Fibroblast of mammary gland (primary cell): ENCODE results near the gene IL10RB.
A peak's percentile ranks its signal among the peaks of the same experiment; 100 is the strongest.

Experiments
- DNase-seq: peaks from one replicate; pipeline ENCODE4 v3.0.0-alpha.2; 2010; ENCODE audit warnings: low read depth
- H3K4me3 ChIP-seq: 2 replicates; pipeline ENCODE4 v1.5.1; 2011; ENCODE audit warnings: low read depth, mild to moderate bottlenecking, low read length, moderate library complexity; ENCODE audit not compliant: control insufficient read depth
- TF ChIP-seq, protein P1 (sequence below): conservative IDR thresholded peaks from 2 replicates; pipeline ENCODE4 v1.5.1; 2011; ENCODE audit warnings: low read depth, low read length, inconsistent platforms; ENCODE audit not compliant: control insufficient read depth, insufficient read depth

The IL10RB gene

DNA sequence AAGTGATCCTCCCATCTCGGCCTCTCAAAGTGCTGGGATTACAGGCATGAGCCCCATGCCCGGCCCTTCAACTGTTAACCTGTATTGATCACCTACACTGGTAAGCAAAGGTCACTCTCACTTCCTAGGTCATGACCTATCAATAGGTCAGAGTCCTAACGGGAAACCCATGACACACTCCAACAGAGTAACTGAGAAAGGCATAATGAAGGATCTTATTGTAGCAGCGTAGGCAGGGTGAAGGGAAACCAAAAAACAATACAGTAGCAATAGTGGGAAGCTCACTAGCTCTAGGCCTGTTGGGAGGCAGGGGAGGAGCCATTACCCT, 39.1 kb downstream of the IL10RB start:
- no peak overlapping the region for H3K4me3 ChIP-seq
- TF ChIP-seq, protein P1, sequence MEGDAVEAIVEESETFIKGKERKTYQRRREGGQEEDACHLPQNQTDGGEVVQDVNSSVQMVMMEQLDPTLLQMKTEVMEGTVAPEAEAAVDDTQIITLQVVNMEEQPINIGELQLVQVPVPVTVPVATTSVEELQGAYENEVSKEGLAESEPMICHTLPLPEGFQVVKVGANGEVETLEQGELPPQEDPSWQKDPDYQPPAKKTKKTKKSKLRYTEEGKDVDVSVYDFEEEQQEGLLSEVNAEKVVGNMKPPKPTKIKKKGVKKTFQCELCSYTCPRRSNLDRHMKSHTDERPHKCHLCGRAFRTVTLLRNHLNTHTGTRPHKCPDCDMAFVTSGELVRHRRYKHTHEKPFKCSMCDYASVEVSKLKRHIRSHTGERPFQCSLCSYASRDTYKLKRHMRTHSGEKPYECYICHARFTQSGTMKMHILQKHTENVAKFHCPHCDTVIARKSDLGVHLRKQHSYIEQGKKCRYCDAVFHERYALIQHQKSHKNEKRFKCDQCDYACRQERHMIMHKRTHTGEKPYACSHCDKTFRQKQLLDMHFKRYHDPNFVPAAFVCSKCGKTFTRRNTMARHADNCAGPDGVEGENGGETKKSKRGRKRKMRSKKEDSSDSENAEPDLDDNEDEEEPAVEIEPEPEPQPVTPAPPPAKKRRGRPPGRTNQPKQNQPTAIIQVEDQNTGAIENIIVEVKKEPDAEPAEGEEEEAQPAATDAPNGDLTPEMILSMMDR = no peak
- DNase-seq = no peak

DNA sequence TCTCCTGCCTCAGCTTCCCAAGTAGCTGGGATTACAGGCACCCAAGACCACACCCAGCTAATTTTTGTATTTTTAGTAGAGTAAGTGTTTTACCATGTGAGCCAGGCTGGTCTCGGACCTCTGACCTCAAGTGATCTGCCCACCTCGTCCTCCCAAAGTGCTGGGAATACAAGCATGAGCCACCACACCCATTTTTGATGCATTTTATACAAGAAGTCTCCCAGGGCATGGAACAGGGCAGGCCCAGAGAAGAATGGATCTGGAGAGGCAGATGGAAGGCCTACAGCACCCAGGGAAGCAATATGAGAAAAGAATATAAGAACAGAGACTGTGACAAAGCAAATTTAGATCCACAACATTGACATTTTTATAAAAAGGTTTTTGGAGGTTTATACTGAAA, 39.8 kb downstream of the IL10RB start:
- no peak for DNase-seq
- H3K4me3 ChIP-seq = no peak overlapping the region
- TF ChIP-seq, protein P1 = no peak

DNA sequence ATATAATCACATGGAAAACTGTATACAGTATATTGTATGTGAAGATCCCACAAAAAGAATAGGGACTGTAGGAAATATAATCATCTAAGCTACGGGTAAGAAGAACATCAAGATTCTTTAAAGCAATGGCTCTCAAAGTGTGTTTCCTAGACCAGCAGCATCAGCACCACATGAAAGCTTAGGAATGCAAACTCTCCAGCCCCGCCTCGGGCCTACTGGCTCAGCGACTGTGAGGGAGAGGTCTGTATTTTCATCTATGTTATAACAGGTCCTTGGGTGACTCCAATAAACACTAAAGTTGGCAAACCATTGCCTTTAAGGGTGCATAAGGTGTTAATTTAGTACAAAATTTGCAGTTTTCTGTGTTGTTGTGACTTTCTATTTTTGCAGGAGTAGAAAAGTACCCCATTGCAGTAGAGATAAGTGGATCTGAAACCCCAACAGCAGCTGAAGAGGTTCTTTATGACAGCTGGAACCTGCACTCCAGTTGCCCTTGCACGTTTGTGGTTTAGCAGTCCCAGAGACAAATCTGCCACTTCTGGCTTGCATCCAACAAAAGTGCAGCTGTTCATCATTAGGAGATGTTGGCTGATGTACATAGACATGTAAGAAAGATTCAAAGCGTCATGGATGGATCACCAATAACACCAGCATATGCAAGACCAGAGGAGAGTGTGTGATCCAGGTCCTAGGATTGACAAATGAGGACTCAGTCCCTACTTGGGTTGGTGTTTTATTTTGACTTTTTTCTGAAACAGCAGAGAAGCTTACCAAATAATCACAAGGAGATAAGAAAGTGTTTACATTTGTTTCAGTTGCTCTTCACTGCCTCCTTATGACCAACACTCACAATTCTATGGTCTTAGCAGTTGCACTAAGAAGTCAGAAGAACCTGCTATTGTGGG, 42.7 kb downstream of the IL10RB start:
- no peak overlapping the region for H3K4me3 ChIP-seq
- peak; percentile 65 for DNase-seq
- TF ChIP-seq, protein P1 = no peak

DNA sequence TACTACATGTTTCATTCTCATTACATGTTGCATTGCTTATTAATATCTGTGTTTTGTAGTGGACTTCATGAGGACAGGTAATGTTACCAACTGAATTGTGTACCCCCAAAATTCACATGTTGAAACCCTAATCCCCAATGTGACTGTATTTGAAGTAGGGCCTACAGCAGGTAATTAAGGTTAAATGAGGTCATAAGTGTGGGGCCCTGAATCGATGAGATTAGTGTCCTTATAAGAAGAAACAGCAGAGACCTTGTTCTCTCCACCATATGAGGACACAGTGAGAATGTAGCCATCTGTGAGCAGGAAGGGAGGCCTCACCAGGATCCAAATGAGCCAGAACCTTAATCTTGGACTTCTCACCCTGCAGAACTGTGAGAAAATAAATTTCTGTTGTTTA, 43.6 kb downstream of the IL10RB start:
- no peak overlapping the region for H3K4me3 ChIP-seq
- TF ChIP-seq, protein P1 = no peak
- no peak for DNase-seq

DNA sequence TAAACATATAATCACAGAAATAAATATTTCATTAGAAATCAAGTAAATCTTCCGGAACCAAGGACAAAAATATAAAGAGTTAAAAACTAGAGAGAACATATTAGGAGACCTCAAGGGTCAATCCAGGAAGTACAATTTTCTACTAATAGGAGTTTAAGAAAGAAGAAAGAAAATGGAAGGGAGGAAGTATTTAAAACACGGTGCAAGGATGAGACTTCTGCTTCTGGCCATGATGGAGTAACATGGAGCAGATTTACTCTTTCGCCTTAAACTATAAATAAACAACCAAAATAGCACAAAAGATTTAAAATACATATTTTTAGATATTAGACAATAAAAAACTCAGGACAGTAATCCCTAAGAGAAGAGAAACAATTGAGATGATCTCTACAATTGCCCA, 46.0 kb downstream of the IL10RB start:
- no peak overlapping the region for H3K4me3 ChIP-seq
- TF ChIP-seq, protein P1 = no peak
- no peak for DNase-seq

DNA sequence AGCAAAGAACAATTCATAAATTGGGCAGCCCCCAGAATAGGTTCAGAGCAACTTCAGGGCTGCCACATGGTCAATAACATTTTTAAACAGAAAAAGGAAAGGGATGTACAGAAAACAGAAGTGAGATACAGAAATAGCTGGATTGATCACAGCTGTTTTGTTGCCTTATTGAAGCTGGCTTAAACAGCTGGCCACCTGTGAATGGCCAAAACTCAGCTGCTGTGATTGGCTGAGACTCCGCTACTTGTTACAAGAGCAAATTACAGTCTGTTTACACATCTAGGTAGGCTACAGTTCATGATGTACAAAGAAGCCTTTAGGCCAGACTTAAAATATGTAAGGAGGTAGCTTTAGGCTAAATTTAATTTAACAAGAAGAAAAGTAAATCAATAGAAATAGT, 47.0 kb downstream of the IL10RB start:
- H3K4me3 ChIP-seq = no peak overlapping the region
- DNase-seq = no peak
- TF ChIP-seq, protein P1 = no peak
